ENCODE results near the gene IRF7.

The IRF7 gene

GRCh38 chr11:620935-621814 lies 5.4 kb upstream of the IRF7 start:
- DNase-seq, result peak; percentile 31

GRCh38 chr11:620201-620600 lies 4.5 kb upstream of the IRF7 start:
- DNase-seq, result no peak

GRCh38 chr11:619628-620050 lies 3.9 kb upstream of the IRF7 start:
- DNase-seq, result no peak

GRCh38 chr11:618856-619627 lies 3.3 kb upstream of the IRF7 start:
- DNase-seq, result no peak

GRCh38 chr11:617912-618682 lies 2.3 kb upstream of the IRF7 start:
- no peak for DNase-seq

DNA sequence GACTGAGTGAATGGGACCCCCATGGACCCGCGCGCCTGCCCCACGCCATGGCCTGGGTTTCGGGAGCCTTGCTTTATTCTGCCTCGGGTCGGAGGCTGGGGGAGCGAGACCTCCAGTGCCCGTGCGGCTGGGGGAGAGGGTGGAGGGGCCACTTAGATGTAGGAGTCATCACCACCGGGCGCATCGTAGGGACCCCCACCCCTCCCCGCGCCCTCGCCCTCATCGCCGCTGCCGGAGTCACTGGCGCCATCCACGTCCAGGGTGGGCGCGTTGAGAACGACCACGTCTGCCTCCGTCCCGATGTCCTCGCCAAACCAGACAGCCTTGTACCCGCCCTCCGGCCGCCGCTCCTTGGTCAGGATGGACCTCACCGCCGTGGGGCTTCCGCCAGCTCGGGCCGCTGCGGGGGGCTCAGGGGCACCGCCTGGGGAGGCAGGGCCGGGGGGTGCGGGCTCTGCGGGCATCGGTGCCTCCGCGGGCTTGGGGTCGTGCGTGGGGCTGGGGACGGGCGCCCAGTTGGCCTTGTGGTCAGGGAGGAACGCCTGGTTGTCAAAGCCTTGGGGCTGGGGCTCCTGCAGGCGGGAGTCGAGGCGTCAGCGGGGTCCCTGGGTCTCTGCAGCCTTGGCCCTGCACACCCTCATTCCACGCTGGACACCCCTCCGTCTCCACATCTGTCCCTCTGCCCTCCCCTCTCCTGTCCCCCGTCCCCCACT lies 1.6 kb upstream of the IRF7 start:
- no peak for DNase-seq

DNA sequence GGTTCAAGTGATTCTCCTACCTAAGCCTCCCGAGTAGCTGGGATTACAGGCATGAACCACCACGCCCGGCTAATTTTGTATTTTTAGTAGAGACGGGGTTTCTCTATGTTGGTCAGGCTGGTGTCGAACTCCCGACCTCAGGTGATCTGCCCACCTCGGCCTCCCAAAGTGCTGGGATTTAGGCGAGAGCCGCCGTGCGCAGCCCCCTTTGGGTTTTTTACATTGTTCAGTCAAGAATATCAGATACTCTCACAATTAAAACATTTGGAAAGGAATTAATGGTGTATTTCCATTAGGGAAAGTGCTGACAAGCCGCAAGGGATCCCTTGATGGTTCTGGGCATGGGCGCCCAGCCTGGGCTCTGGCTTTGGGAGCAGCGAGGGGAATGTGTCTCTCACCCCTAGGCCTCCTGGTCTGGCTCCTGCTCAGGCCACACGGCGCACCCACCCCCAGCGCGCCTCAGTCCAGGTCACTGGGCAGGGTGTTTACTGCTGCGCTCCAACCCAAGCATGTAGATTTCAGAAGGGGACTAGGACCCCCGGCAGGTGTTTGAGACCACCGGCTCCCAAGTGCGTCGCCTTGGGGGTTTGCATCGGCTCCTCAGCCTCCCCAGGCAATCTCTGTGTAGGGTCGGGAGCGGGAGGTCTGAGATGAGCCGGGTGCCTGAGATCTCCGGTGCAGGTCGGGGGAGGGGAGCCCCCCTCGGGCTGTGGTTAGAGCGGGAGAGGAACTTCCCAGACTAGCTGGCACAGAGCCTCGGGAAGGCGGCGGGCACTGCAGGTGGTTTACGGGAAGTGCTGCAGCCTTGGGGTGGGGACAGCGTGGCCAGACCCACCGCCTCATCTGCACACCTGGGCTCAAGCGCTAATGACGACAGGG lies 809 bp upstream of the IRF7 start:
- DNase-seq, result no peak

DNA sequence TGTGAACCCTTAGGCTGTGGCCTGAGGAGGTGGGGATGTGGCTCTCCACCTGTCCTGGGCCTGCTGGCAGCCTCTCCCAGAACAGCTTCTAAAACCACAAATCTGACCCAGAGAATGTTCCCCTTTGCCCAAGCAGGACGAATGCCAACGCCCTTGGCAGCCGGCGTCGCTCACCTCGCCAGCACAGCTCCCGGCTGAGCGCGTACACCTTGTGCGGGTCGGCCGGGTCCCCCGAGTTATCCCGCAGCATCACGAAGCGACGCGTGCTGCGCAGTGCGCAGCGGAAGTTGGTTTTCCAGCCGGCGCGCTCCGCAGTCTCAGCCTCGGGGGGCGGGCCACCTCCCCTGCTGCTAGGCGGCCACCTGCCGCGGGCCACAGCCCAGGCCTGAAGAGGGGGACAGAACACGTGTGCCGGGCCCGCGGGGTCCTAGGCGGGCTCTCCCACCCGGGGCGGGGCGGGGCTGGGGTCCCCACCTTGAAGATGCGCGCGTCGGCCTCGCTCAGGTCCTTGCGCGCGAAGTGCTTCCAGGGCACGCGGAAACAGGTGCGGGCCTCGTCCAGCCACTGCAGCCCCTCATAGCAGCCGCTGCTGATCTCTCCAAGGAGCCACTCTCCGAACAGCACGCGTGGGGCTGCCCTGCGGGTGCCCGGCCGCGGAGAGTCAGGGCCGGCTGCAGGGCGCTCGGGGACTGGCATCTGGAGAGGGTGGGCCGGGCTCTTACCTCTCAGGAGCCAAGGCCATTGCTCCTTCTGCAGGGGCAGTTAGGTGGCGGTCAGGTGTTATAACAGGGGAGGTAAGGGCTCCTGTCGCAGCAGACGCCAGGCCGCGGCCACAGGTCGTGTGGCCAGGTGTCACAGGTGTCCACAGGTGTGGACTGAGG lies 887 bp downstream of the IRF7 start:
- peak; percentile 19 for DNase-seq

DNA sequence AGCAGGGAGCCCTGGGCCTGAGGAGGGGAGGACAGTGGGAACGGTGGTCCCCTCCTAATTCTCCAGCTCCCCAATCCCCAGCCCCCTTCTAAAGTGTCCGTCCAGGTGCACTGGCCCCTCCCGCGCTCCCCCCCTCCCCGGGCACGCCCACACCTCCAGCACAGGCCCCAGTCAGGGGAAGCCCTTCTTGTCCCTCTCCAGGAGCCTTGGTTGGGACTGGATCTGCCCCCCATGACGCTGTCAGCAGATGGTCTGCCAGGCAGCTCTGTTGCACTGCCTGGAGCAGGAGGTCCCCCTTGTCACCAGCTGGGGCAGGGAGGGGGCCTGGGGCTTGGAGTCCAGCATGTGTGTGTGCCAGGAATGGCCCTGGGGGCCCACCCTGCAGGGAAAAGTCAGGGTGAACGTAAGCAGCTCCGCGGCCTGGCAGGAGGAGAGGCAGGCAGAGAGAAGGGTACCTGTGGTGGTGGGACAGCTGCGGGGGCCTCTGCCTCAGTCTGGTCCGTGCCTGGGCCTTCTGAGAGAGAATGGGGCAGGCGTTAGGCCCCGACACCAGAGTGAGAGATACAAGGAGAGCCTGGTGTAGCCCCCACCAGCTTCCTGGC lies 1.6 kb downstream of the IRF7 start:
- DNase-seq, result no peak

DNA sequence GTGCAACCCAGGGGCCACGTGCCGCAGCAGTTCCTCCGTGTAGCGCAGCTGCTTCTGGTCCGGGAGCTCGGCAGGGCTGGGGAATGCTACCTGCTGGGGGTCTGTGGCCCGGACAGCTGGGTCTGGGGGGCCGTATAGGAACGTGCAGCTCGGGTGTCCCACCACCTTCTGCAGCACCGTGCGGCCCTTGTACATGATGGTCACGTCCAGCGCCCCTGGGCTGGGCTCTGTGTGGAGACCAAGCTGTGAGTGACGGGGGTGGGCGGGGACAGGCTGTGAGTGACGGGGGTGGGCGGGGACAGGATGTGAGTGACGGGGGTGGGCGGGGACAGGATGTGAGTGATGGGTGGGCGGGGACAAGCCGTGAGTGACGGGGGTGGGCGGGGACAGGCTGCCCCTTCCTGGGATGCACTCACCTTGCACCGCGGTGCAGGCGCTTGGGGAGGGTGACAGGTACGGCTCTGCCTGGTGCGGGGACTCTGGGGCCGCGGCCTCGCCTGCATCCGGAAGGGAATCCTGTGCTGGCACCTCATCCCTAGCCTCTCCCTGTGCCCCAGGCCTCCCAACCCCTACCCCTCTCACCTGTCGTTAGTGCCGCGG lies 2.3 kb downstream of the IRF7 start:
- DNase-seq, result peak; percentile 84

DNA sequence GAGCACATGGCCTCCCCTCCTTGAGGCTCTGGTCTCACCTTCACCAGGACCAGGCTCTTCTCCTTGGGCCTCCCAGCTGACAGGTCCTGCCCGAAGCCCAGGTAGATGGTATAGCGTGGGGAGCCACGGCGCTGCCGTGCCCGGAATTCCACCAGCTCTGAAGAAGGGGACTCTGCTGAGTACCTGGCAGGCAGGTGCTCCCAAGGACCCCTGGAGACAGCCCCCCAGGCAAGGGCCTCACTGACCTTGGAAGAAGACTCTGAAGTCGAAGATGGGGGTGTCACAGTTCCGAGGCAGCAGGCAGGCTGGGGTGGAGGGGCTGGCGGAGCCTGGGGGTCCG lies 2.8 kb downstream of the IRF7 start:
- no peak for DNase-seq

DNA sequence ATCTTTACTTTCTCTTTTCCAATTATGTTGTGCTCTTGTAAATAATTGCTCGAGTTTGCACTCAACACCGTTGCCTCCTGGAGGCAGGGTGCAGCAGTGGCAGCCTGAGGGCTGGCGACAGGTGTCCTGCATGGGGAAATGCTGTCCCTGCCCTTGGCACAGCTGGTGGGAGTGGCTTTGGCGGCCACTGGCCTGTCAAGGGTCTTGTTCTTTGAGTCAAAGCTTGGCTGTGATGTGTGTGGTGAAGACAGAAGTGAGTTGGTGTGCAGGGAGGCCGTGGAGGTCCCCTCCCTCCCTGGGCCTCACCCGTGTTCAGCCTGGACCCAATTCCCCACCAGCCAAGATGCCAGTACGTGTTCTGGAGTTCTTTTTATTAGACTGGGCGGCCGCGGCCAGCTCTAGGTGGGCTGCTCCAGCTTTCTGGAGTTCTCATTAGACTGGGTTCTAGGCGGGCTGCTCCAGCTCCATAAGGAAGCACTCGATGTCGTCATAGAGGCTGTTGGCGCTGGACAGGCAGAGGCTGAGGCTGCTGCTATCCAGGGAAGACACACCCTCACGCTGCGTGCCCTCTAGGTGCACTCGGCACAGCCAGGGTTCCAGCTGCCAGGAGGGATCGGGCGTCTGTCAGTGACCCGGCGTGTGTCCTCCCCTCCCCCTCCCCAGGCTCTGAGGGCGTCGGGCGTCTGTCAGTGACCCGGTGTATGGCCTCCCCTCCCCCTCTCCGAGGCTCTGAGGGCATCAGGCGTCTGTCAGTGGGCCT lies 3.4 kb downstream of the IRF7 start:
- DNase-seq, result peak; percentile 44

DNA sequence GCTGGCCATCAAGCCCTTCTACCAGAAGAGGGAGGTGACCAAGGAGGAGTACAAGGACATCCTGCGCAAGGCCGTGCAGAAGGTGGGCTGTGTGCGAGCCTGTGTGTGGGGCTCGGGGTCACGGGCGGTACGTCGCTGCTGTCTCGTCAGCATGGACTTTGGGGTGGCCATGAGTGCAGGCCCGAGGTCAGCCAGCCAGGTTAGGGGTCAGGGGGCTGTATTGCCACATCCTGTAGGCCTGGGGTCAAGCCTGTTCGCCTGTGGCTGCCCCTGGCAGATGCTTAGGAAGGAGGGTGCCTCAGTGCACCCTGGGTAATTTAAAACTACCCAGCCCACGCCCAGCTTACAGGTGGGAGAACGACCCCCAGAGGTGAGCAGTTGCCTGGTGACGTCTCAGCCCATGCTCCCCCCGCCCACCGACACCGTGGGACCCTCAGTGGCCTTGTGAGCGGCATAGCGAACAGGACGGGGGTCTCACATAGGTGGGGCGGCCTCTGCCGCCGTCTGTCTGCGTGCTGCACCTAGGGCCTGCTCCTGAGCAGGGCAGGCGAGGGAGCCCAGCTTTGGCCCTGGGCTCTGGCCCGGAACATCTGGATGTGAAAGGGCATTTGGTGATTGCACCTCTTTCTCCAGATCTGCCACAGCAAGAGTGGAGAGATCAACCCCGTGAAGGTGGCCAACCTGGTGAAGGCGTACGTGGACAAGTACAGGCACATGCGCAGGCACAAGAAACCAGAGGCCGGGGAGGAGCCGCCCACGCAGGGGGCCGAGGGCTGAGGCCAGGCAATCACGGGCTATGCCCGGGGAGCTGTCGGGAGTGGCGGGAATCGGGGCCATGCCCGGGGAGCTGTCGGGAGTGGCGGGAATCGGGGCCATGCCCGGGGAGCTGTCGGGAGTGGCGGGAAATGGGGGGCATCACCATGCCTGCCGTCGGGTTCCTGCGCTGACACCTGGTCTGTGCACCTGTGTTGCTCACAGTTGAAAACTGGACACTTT lies 4.5 kb downstream of the IRF7 start:
- DNase-seq, result no peak

DNA sequence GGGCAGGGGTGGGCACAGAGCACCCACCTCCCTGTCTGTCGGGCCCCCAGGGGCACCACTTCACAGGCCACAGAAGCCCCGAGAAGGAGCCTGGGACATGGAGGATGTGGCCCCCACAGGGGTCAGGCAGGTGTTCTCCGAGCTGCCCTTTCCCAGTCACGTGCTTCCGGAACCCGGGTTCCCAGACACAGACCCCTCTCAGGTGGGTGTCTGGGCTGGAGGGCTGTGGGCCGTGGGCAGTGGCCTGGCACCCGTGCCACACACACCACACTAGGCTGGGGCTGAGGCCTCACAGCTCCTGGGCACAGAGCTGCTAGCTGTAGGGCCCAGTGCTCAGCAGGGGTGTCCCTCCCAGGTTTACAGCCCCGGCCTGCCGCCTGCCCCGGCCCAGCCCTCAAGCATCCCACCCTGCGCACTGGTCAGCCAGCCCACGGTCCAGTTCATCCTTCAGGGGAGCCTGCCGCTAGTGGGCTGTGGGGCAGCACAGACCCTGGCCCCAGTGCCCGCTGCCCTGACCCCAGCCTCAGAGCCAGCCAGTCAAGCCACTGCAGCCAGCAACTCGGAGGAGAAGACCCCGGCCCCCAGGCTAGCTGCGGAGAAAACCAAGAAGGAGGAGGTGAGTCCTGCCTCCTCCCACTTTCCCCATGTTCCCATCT lies 5.5 kb downstream of the IRF7 start:
- no peak for DNase-seq

DNA sequence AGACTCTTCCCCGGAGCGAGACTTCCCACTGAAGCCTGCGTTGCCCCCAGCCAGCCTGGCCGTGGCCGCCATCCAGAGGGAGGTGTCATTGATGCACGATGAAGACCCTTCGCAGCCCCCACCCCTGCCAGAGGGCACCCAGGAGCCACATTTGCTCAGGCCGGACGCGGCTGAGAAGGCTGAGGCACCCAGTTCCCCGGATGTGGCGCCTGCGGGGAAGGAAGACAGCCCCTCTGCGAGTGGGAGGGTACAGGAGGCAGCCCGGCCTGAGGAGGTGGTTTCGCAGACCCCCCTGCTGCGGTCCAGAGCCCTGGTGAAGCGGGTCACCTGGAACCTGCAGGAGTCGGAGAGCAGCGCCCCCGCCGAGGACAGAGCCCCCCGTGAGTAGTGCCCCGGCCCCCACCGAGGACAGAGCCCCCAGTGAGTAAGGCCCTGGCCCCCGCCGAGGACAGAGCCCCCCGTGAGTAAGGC lies 6.4 kb downstream of the IRF7 start:
- no peak for DNase-seq

DNA sequence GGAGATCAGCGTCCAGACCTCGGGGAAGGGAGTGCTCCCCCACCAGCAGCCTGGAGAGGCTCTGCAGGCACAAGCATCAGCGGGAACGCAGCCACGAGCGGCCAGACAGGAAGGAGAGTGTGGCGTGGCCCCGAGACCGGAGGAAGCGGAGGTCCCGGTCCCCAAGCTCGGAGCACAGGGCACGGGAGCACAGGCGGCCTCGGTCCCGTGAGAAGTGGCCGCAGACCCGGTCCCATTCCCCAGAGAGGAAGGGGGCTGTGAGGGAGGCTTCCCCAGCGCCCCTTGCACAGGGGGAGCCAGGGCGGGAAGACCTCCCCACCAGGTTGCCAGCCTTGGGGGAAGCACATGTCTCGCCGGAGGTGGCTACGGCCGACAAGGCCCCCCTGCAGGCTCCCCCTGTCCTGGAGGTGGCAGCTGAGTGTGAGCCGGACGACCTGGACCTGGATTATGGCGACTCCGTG lies 6.9 kb downstream of the IRF7 start:
- no peak for DNase-seq

Measured in suppressor macrophage treated with lipopolysaccharide for 4 hours (primary cell).